Right lobe of liver (tissue), 4 donors: ENCODE data around the gene LZIC.

Experiments
- POLR2A ChIP-seq: fragments of 450-650 bp; IDR thresholded peaks from one replicate; pipeline ENCODE4 v1.6.1; 2017; ENCODE audit warnings: antibody characterized with exemption, mild to moderate bottlenecking
- TF ChIP-seq, protein P1 (sequence below), 4 donors: fragments of 200-600 bp in 3 of 4; fragments of 450-650 bp in 1 of 4; IDR thresholded peaks; one replicate each; pipeline versions ENCODE4 v1.5.1 to v1.8.0; 2016 to 2022; ENCODE audit warnings: antibody characterized with exemption in 4 of 4, mild to moderate bottlenecking in 2 of 4
- donor health status: DM: no; HTN: no; CAD: no.
- donor health status: DM: no; HTN: no; CAD: no.
- donor health status: DM: no; HTN: yes; CAD: no.

DNA sequence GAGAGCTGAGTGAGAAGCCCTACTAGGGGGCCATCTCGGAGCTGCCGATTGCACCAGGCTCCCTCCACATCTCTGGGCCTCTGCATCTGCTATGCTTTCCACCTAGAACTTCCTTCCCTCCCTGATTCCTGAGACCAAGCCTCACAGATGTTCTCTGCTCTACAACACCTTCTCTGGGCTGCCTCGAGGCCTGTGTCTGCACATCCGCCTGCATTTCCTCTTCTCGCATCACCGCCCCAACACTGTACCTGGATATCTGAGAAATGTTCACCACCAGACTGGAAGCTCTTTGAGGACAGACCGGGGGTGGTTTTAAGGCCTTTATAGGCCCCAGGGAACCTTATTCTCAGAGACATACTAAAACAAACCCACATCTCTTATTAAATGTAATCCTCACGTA lies 53.8 kb downstream of the LZIC start:
- no peak for TF ChIP-seq POLR2A
- TF ChIP-seq, protein P1, sequence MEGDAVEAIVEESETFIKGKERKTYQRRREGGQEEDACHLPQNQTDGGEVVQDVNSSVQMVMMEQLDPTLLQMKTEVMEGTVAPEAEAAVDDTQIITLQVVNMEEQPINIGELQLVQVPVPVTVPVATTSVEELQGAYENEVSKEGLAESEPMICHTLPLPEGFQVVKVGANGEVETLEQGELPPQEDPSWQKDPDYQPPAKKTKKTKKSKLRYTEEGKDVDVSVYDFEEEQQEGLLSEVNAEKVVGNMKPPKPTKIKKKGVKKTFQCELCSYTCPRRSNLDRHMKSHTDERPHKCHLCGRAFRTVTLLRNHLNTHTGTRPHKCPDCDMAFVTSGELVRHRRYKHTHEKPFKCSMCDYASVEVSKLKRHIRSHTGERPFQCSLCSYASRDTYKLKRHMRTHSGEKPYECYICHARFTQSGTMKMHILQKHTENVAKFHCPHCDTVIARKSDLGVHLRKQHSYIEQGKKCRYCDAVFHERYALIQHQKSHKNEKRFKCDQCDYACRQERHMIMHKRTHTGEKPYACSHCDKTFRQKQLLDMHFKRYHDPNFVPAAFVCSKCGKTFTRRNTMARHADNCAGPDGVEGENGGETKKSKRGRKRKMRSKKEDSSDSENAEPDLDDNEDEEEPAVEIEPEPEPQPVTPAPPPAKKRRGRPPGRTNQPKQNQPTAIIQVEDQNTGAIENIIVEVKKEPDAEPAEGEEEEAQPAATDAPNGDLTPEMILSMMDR (IDR thresholded peaks at IDR 0.05): no peak
